Muscle of back (tissue), 11 donors: ENCODE data around the gene TMEM164. TPM values are rescaled to one million over a fixed set of nuclear protein-coding genes. Genes with fewer than 3 reads are reported as not detected.
A peak's percentile ranks its signal among the peaks of the same experiment; 100 is the strongest.

Source experiments
- DNase-seq, 3 donors: peaks; one replicate each; pipeline versions ENCODE4 v3.0.0 to v3.0.0-alpha.2; 2013
- polyA plus RNA-seq, 10 donors: library from polyadenylated mRNA; unstranded; fragments of 120-200 nt; gene quantifications; one replicate each; pipeline ENCODE4 v1.2.1, GENCODE V29; 2013; ENCODE audit not compliant: insufficient read length in 10 of 10

TMEM164 gene
- polyA plus RNA-seq, 10 donors: 19.9 to 34.8 (median 23.3) TPM

- DNase-seq: no peak
Observed at GRCh38 chrX:110194977-110195376, 192.1 kb downstream of the TMEM164 start.

GRCh38 chrX:110201799-110202198 is 198.9 kb downstream of the TMEM164 start:
- DNase-seq: no peak

GRCh38 chrX:110204986-110205385 is 202.1 kb downstream of the TMEM164 start:
- peak in 1 of 3 donors; percentile 35 for DNase-seq

DNA sequence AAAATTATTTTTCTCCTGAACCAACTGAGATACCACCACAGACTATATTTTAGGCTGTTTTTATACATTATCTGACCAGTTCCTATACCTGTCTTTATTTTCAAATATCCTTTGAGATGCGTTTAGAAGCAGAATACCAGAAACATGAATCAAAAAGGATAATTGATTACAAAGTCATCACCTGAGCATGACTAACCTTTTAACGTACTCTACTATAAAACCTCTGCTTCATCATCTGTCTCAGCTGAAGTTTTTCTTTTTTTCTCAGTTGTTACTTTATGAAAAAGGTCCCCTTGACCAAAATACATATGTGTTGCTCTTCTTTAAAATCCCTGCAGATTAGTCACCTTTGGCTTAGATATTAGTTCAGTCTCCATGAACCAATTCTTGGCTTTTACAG is 205.2 kb downstream of the TMEM164 start:
- DNase-seq: no peak

GRCh38 chrX:110210417-110211139 is 207.7 kb downstream of the TMEM164 start:
- peak in 1 of 3 donors; percentile 73 for DNase-seq

DNA sequence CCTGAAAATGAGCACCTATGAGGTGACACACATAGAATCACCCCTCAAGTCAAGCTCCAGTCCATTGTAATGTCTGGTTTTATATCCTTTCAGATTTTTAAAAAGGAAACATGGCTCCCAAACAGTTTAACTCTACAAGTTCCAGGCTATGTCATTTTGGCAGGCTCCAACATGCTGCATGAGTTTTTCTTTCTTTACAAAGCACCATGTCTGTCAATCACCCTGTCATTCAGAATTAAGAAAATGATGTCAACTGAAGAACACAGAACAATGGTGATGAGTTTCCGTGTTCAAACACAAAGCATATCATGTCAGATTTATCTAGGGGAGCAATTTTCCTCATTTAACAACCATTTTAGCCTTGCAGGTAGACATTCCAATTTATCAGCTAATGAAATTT is 208.4 kb downstream of the TMEM164 start:
- no peak for DNase-seq

DNA sequence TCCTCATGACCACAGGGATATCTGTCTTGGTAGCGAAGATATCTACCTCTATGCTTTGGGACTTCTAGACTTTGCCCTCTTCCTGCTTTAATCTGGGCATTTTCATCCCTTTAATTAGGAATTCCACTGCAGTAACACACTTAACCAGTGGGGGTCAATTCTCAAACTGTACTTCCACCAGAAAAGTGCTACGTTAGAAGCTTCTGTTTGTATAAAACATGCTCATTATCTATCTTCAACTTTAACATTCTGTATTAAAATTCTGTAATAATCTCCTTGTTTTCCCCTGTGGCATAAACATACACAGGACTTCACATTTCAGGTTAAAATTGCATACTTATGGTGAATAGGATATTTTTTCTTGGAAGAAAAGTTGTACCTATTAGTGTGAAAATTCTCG is 209.4 kb downstream of the TMEM164 start:
- no peak for DNase-seq

DNA sequence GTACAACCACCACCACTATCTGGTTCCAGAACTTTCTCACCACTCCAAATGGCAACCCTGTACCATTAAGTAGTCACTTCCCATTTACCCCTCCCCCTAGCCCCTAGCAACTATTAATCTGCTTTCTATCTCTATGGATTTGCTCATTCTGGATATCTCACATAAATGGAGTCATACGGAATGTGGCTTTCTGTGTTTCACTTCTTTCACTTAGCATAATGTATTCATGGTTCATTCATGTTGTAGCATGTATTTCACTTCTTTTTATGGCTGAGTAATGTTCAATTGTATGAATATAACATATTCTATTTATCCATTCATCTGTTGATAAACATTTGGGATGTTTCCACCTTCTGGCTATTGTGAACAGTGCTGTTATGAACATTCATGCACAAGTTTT is 210.3 kb downstream of the TMEM164 start:
- DNase-seq: no peak

DNA sequence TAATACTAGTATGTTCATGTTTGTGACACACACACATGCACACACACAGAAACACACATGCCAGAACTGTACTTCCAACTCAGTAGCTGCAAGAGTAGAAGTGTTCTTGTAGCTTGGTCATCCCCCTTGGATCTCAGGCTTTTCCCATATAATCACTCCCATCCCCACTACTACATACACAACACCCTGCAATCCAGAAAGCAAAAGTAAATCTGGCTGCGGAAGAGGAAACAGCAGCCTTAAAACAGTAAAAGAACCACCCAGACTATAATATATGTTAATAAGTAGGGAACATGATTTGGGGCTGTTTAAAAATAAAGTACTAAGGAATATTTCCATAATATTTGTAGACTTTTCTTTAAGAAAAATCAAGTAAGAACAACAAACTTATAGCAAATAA is 211.8 kb downstream of the TMEM164 start:
- no peak for DNase-seq

- no peak for DNase-seq
Observed at GRCh38 chrX:110215411-110215810, 212.5 kb downstream of the TMEM164 start.

DNA sequence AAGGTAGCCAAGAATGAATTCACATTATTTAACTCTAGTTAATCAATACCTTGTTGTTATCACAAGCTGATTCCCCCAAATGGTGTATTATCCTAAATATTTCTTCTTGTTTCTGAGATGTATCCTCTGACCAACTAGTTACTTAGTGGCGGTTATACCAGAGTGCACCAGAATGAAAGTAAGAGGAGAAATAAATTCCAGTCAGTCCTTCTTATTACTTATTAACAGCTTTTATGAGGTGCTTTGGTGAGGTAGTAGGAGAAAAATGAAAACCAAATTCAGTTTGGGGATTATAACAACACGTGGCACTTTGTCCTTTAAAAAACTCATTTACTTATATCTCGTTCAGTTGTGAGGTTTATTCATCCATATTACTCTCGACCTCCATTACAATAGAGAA is 213.1 kb downstream of the TMEM164 start:
- DNase-seq: no peak

DNA sequence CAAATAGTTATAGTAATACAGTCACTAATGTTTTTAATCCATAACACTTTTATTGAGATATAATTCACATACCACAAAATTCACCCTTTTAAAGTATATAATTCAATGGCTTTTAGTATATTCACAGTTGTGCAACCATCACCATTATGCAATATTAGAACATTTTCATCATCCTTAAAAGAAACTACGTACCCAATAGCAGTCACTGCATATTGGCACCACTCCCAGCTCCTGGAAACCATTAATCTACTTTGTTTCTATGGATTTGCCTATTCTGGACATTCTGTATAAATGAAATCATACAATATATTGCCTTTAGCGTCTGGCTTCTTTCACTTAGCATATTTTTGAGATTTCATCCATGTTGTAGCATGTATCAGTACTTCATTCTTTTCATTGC is 215.7 kb downstream of the TMEM164 start:
- DNase-seq: peak in 1 of 3 donors; percentile 38

DNA sequence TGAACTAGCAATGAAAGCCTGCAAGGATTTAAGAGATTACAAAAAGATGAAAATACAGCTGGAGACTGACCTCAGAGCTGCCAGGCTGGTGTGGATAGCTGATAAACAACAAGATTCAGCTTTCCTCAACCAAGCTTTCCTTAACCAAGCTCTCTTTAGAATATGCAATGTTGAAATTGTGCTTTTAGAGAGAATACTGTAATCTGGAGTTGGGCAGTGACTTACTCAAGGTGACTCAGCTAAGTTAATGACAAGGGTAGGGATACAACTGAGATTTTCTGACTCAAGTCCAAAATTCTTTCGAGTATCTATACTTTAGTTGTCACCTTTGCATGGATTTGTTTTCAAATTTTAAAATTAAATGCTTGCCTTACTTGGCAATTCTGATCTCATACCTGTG is 217.0 kb downstream of the TMEM164 start:
- no peak for DNase-seq

GRCh38 chrX:110222497-110223257 is 219.8 kb downstream of the TMEM164 start:
- DNase-seq: no peak

DNA sequence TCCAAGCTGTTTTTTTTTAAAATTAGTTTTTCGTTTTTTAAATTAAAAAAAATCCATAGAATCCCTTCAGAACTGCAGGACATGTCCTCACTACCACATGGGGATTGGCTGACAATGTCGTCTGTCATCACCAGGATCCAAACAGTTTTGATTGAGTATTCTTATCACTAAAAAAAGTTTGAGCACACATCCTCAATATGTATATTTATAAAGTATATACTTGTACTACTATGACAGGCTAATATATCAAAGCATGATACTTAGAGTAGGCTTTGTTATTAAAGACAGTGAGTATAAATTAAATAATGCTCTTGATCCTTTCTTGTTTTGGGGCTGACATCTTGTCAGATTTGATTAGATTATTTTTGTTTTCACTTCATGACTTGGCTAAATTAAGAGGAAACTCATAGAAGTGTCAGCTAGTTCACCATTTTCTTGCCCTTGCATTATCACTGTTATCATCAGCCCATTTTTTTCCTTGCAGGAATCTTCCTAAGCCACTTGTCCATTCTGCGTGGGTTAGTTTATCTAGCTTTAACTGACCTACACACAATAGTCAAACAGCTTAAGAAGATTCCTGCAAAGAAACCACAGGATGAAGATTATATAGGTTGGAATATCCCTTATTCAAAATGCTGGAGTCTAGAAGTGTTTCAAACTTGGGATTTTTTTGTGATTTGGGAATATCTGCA is 222.2 kb downstream of the TMEM164 start:
- DNase-seq: no peak

- no peak for DNase-seq
Observed at GRCh38 chrX:110226931-110227330, 224.0 kb downstream of the TMEM164 start.
